Measurements from ENCODE around the gene CPB2.

Gene CPB2

GRCh38 chr13:46126552-46127357, 21.9 kb upstream of the CPB2 start:
- peak; percentile 60 for DNase-seq

- no peak for DNase-seq
Measured at GRCh38 chr13:46126056-46126455, 21.2 kb upstream of the CPB2 start.

GRCh38 chr13:46124967-46125933, 20.4 kb upstream of the CPB2 start:
- DNase-seq, result no peak

- DNase-seq, result no peak
Measured at GRCh38 chr13:46124531-46124966, 19.7 kb upstream of the CPB2 start.

GRCh38 chr13:46122304-46122703, 17.5 kb upstream of the CPB2 start:
- DNase-seq, result no peak

- DNase-seq, result no peak
Measured at GRCh38 chr13:46121597-46122163, 16.8 kb upstream of the CPB2 start.

GRCh38 chr13:46121033-46121432, 16.2 kb upstream of the CPB2 start:
- no peak for DNase-seq

GRCh38 chr13:46119883-46120614, 15.2 kb upstream of the CPB2 start:
- no peak for DNase-seq

GRCh38 chr13:46116653-46117502, 12.0 kb upstream of the CPB2 start:
- no peak for DNase-seq

- no peak for DNase-seq
Measured at GRCh38 chr13:46114613-46115012, 9.8 kb upstream of the CPB2 start.

GRCh38 chr13:46113596-46113995, 8.8 kb upstream of the CPB2 start:
- DNase-seq, result no peak

GRCh38 chr13:46111151-46111550, 6.3 kb upstream of the CPB2 start:
- no peak for DNase-seq

GRCh38 chr13:46109451-46109850, 4.6 kb upstream of the CPB2 start:
- DNase-seq, result no peak

GRCh38 chr13:46106839-46107371, 2.1 kb upstream of the CPB2 start:
- no peak for DNase-seq

- DNase-seq, result no peak
Measured at GRCh38 chr13:46103037-46103436, 1.8 kb downstream of the CPB2 start.

GRCh38 chr13:46102255-46102605, 2.6 kb downstream of the CPB2 start:
- DNase-seq, result no peak

GRCh38 chr13:46101484-46102254, 3.2 kb downstream of the CPB2 start:
- DNase-seq, result no peak

- no peak for DNase-seq
Measured at GRCh38 chr13:46101002-46101401, 3.8 kb downstream of the CPB2 start.

- no peak for DNase-seq
Measured at GRCh38 chr13:46100191-46100815, 4.5 kb downstream of the CPB2 start.

- no peak for DNase-seq
Measured at GRCh38 chr13:46097663-46098062, 7.2 kb downstream of the CPB2 start.

Measured in retina (tissue), 1 donor.